ENCODE measurements around the gene NPL. TPM values are rescaled to one million over a fixed set of nuclear protein-coding genes. Genes with fewer than 3 reads are reported as not detected.
A peak's percentile ranks its signal among the peaks of the same experiment; 100 is the strongest.

Gene NPL
- total RNA-seq, 1 experiment from 2014 or later, result 2.4 TPM

- H3K27ac ChIP-seq (ENCODE audit: insufficient read length, low read depth, low read length), result no peak overlapping the region
- no peaks in the 10 kb centered on the region; the same call in 1 of the 2 replicates for H3K4me1 ChIP-seq (ENCODE audit: insufficient read depth, low read length)
- H3K4me1 Mint-ChIP-seq, result peaks cover 17 to 31% of the 10 kb centered on the region in 2 experiments
- no CpG with 5 or more reads among the region's 2 CpGs for WGBS (ENCODE audit: extremely low coverage, insufficient read length, low lambda C conversion rate)
- no peaks in the 10 kb centered on the region for H3K23me2 ChIP-seq (ENCODE audit: insufficient read length, low read depth, low read length, poor library complexity, severe bottlenecking)
- H3K9ac ChIP-seq (ENCODE audit: extremely low read depth, insufficient read length, low read length), result no peak overlapping the region
- no peak for DNase-seq
- no peak overlapping the region for H3K4me3 Mint-ChIP-seq
- H4K5ac ChIP-seq (ENCODE audit: insufficient read length, low read depth, low read length), result no peak overlapping the region
- H3K56ac ChIP-seq (ENCODE audit: insufficient read length, low read depth, low read length), result no peak overlapping the region
- no peak overlapping the region for H2BK12ac ChIP-seq (ENCODE audit: insufficient read length, low read depth, low read length)
- no peaks in the 10 kb centered on the region; the same call in 1 of the 2 replicates for H3K27me3 Mint-ChIP-seq (ENCODE audit: low read depth)
- no peak overlapping the region for H3K14ac ChIP-seq (ENCODE audit: insufficient read depth, low read length)
- no peak overlapping the region for H2BK120ac ChIP-seq (ENCODE audit: low read depth, low read length, poor library complexity, severe bottlenecking)
- H2AFZ ChIP-seq (ENCODE audit: low read length), result no peak overlapping the region
- no peaks in the 10 kb centered on the region for H4K20me1 ChIP-seq (ENCODE audit: control insufficient read depth, insufficient read depth, insufficient read length)
- no peak overlapping the region for H2BK20ac ChIP-seq (ENCODE audit: low read depth, low read length, poor library complexity, severe bottlenecking)
- no peak overlapping the region for H3K4me2 ChIP-seq (ENCODE audit: insufficient read depth, insufficient read length, low read length)
- H4K8ac ChIP-seq (replicated peaks; ENCODE audit: insufficient read length, low read depth, low read length), result no peak overlapping the region
- no peaks in the 10 kb centered on the region for H3K9me3 ChIP-seq (ENCODE audit: control insufficient read depth, low read depth, low read length)
- 0 out of 7 replicates have a peak overlapping the region, but pooled peaks of 1 of the 3 experiments have one; percentile 13 for H3K27ac Mint-ChIP-seq
- H3K18ac ChIP-seq (ENCODE audit: insufficient read length, low read depth, low read length), result no peak overlapping the region
- no peak overlapping the region for H2BK15ac ChIP-seq (ENCODE audit: low read depth, low read length)
- peaks cover 20% of the 10 kb centered on the region for H3K79me1 ChIP-seq (ENCODE audit: insufficient read depth, low read depth, low read length, poor library complexity, severe bottlenecking)
- H2AK5ac ChIP-seq (ENCODE audit: insufficient read length, low read length), result no peak overlapping the region
- TF ChIP-seq, protein P1, sequence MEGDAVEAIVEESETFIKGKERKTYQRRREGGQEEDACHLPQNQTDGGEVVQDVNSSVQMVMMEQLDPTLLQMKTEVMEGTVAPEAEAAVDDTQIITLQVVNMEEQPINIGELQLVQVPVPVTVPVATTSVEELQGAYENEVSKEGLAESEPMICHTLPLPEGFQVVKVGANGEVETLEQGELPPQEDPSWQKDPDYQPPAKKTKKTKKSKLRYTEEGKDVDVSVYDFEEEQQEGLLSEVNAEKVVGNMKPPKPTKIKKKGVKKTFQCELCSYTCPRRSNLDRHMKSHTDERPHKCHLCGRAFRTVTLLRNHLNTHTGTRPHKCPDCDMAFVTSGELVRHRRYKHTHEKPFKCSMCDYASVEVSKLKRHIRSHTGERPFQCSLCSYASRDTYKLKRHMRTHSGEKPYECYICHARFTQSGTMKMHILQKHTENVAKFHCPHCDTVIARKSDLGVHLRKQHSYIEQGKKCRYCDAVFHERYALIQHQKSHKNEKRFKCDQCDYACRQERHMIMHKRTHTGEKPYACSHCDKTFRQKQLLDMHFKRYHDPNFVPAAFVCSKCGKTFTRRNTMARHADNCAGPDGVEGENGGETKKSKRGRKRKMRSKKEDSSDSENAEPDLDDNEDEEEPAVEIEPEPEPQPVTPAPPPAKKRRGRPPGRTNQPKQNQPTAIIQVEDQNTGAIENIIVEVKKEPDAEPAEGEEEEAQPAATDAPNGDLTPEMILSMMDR (conservative IDR thresholded peaks at IDR 0.05), result no peak
- no peaks in the 10 kb centered on the region for H3K27me3 ChIP-seq (ENCODE audit: insufficient read depth, low read length)
- no peaks in the 10 kb centered on the region for H3K9me3 Mint-ChIP-seq
- no peak overlapping the region for H3K23ac ChIP-seq (ENCODE audit: insufficient read length, low read depth, low read length)
- H2BK5ac ChIP-seq (ENCODE audit: insufficient read length, low read length), result no peak overlapping the region
- H3K79me2 ChIP-seq (ENCODE audit: insufficient read depth, low read length), result peaks cover 42% of the 10 kb centered on the region
- no peak overlapping the region for H3T11ph ChIP-seq (ENCODE audit: low read length)
- H3K4ac ChIP-seq (ENCODE audit: low read depth, low read length), result no peak overlapping the region
- H3K36me3 Mint-ChIP-seq (ENCODE audit: insufficient read depth in 1 of 3, low read depth in 3 of 3), result peaks cover 82 to 98% (median 97%) of the 10 kb centered on the region in 3 experiments; a peak in 6 of 7 replicates
- no peak overlapping the region for H4K91ac ChIP-seq (ENCODE audit: insufficient read length, low read depth, low read length)
These were observed 59.2 kb downstream of the NPL start for GRCh38 chr1:182848736-182849135.
